ENCODE data around the gene KRTAP4-1. TPM values are rescaled to one million over a fixed set of nuclear protein-coding genes. Genes with fewer than 3 reads are reported as not detected.

KRTAP4-1 gene
- total RNA-seq, 4 donors from 2014 or later: not detected

- H3K9me3 ChIP-seq: peaks cover 0 to 6% (median 0%) of the 10 kb centered on the region in 3 donors
- H3K27ac ChIP-seq: no peak overlapping the region
- no peak for ATAC-seq
- TF ChIP-seq POLR2A (IDR thresholded peaks at IDR 0.05) (no peak), CTCF (IDR thresholded peaks at IDR 0.05) (no peak), POLR2AphosphoS5 (IDR thresholded peaks at IDR 0.05) (no peak), EP300 (IDR thresholded peaks at IDR 0.05) (no peak)
- 17 to 47% methylated on average over 2 of the region's 2 CpGs for WGBS, 2 donors (ENCODE audit: low coverage in 1 of 2)
- H3K4me1 ChIP-seq: no peaks in the 10 kb centered on the region
- H3K4me3 ChIP-seq: no peak overlapping the region
- H3K27me3 ChIP-seq: peaks cover 14% of the 10 kb centered on the region
- H3K36me3 ChIP-seq: no peaks in the 10 kb centered on the region
Observed at GRCh38 chr17:41223821-41224220, 39.1 kb upstream of the KRTAP4-1 start.

DNA sequence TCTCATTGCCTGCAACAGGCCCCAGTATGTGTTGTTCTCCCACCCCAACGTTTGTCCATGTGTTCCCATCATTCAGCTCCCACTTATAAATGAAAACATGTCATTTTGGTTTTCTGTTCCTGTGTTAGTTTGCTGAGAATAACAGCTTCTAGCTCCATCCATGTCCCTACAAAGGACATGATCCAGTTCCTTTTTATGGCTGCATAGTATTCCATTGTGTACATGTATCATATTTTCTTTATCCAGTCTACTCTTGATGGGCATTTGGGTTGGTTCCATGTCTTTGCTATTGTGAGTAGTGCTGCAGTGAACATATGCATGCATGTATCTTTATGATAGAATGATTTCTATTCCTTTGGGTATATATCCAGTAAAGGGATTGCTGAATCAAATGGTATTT lies 31.0 kb upstream of the KRTAP4-1 start:
- no peak overlapping the region for H3K27ac ChIP-seq
- peaks cover 29% of the 10 kb centered on the region for H3K27me3 ChIP-seq
- no peaks in the 10 kb centered on the region for H3K36me3 ChIP-seq
- peaks cover 0 to under 1% (median 0%) of the 10 kb centered on the region in 3 donors for H3K9me3 ChIP-seq
- no peak overlapping the region for H3K4me3 ChIP-seq
- TF ChIP-seq POLR2AphosphoS5 (IDR thresholded peaks at IDR 0.05) (no peak), POLR2A (IDR thresholded peaks at IDR 0.05) (no peak), CTCF (IDR thresholded peaks at IDR 0.05) (no peak), EP300 (IDR thresholded peaks at IDR 0.05) (no peak)
- H3K4me1 ChIP-seq: no peaks in the 10 kb centered on the region
- ATAC-seq: no peak
- 54 to 88% methylated on average over 1 of the region's 1 CpG for WGBS, 2 donors (ENCODE audit: low coverage in 1 of 2)

DNA sequence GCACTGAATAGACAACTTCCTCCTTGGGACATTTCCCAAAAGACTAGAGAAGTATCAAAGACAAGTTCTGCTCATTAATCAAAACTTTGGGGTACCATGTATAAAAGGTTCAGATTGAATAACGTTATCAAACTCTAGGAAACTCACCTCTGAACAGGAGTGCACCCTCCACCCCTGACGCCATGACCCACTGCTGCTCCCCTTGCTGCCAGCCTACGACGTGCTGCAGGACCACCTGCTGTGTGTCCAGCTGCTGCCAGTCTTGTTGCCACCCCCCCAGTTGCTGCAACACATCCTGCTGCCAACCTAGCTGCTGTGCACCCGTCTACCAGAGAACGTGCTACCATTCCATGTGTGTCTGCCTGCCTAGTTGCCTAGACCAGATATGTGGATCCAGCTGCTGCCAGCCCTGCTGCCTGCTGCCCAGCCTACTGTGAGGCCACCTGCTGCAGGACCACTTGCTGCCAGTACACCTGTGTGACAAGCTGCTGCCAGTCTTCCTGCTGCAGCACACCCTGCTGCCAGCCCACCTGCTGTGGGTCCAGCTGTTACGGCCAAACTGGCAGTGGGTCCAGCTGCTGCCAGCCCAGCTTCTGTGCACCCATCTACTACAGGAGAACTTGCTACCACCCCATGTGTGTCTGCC lies 27.9 kb upstream of the KRTAP4-1 start:
- ATAC-seq: no peak
- Histone ChIP-seq H3K4me1 (no peaks in the 10 kb centered on the region), H3K9me3 (no peaks in the 10 kb centered on the region), H3K27me3 (peaks cover 40% of the 10 kb centered on the region), H3K36me3 (no peaks in the 10 kb centered on the region), H3K4me3 (no peak overlapping the region), H3K27ac (no peak overlapping the region)
- TF ChIP-seq POLR2AphosphoS5 (IDR thresholded peaks at IDR 0.05) (no peak), EP300 (IDR thresholded peaks at IDR 0.05) (no peak)
- 62 to 80% methylated on average over 2 to 5 of the region's 7 CpGs for WGBS, 2 donors (ENCODE audit: low coverage in 1 of 2)

GRCh38 chr17:41211845-41212466 lies 27.2 kb upstream of the KRTAP4-1 start:
- no peak for ATAC-seq

More at GRCh38 chr17:41211845-41212466, 27.2 kb upstream of the KRTAP4-1 start:
- WGBS, 2 donors (ENCODE audit: low coverage in 1 of 2): 13 to 21% methylated on average over 1 of the region's 1 CpG
- no peaks in the 10 kb centered on the region for H3K4me1 ChIP-seq
- no peaks in the 10 kb centered on the region for H3K9me3 ChIP-seq
- H3K27me3 ChIP-seq: peaks cover 38% of the 10 kb centered on the region
- no peak overlapping the region for H3K27ac ChIP-seq
- no peaks in the 10 kb centered on the region for H3K36me3 ChIP-seq
- TF ChIP-seq CTCF (IDR thresholded peaks at IDR 0.05) (no peak), POLR2AphosphoS5 (IDR thresholded peaks at IDR 0.05) (no peak), POLR2A (IDR thresholded peaks at IDR 0.05) (no peak), EP300 (IDR thresholded peaks at IDR 0.05) (no peak)
- H3K4me3 ChIP-seq: no peak overlapping the region

Data from gastroesophageal sphincter (tissue), 4 donors.